Measurements from ENCODE around the gene CUL4A. TPM values are rescaled to one million over a fixed set of nuclear protein-coding genes. Genes with fewer than 3 reads are reported as not detected.

The CUL4A gene
- total and polyA plus RNA-seq, 2 donors (not counting 1 experiment from before 2014, with no cell fraction given): 37.5 to 80.4 TPM

- Histone ChIP-seq H3K9ac (ENCODE audit: low read length) (no peak overlapping the region), H3K9me3 (ENCODE audit: control extremely low read depth in 1 of 3, control insufficient read depth in 2 of 3, insufficient read depth in 1 of 3, low read length in 2 of 3) (peaks cover 0 to 8% (median 0%) of the 10 kb centered on the region in 3 donors), H3K4me2 (replicated peaks; ENCODE audit: low read depth, low read length, poor library complexity, severe bottlenecking) (no peak overlapping the region), H3K4me3 (ENCODE audit: control extremely low read depth in 1 of 5, extremely low read depth in 1 of 5, insufficient read depth in 1 of 5, low read depth in 2 of 5, low read length in 4 of 5) (no peak overlapping the region), H3K27me3 (replicated peaks in 1 of 4; ENCODE audit: control extremely low read depth in 1 of 4, control insufficient read depth in 3 of 4, insufficient read depth in 4 of 4, low read length in 3 of 4) (no peaks in the 10 kb centered on the region), H3K36me3 (replicated peaks in 1 of 2; ENCODE audit: control extremely low read depth in 1 of 2, control insufficient read depth in 1 of 2, extremely low read depth in 1 of 2, insufficient read depth in 2 of 2, low read length in 1 of 2) (peaks cover 0 to 62% of the 10 kb centered on the region in 2 experiments), H3K79me2 (ENCODE audit: control insufficient read depth, insufficient read depth, low read length) (no peaks in the 10 kb centered on the region), H3K27ac (ENCODE audit: low read length in 2 of 2) (no peak overlapping the region), H2AFZ (ENCODE audit: insufficient read depth, low read depth, low read length, poor library complexity, severe bottlenecking) (no peak overlapping the region), H3K4me1 (ENCODE audit: control insufficient read depth in 2 of 2, insufficient read depth in 2 of 2, low read length in 2 of 2) (no peaks in the 10 kb centered on the region), H4K20me1 (ENCODE audit: control insufficient read depth, insufficient read depth, low read length, poor library complexity, severe bottlenecking) (no peaks in the 10 kb centered on the region)
- intact Hi-C loops (cut with micrococcal nuclease): no loop called here
- H3K9me3 Mint-ChIP-seq (ENCODE audit: insufficient read depth): peaks cover 3% of the 10 kb centered on the region
- H3K27ac Mint-ChIP-seq: no peak overlapping the region
- POLR2A ChIA-PET: no interaction called here
- WGBS (ENCODE audit: insufficient coverage): 100% methylated on average over 7 of the region's 14 CpGs
- DNase-seq (no peak), ATAC-seq (ENCODE audit: low read depth) (no peak)
- H3K4me1 Mint-ChIP-seq: peaks cover 6% of the 10 kb centered on the region
- CTCF ChIA-PET: no interaction called here
- TF ChIP-seq EZH2 (IDR thresholded peaks at IDR 0.05; ENCODE audit: borderline replicate concordance, insufficient read depth, low read depth, low read length, poor library complexity, severe bottlenecking) (no peak), CTCF (IDR thresholded peaks at IDR 0.05) (no peak)
- no peaks in the 10 kb centered on the region for H3K27me3 Mint-ChIP-seq
- H3K4me3 Mint-ChIP-seq: no peak overlapping the region
Measured at GRCh38 chr13:113176822-113177221, 32.6 kb upstream of the CUL4A start.

GRCh38 chr13:113178070-113178895 is 31.1 kb upstream of the CUL4A start:
- Histone ChIP-seq H3K36me3 (replicated peaks in 1 of 2; ENCODE audit: control extremely low read depth in 1 of 2, control insufficient read depth in 1 of 2, extremely low read depth in 1 of 2, insufficient read depth in 2 of 2, low read length in 1 of 2) (peaks cover 0 to 68% of the 10 kb centered on the region in 2 experiments), H2AFZ (ENCODE audit: insufficient read depth, low read depth, low read length, poor library complexity, severe bottlenecking) (no peak overlapping the region), H3K4me1 (ENCODE audit: control insufficient read depth in 2 of 2, insufficient read depth in 2 of 2, low read length in 2 of 2) (no peaks in the 10 kb centered on the region), H3K27ac (ENCODE audit: low read length in 2 of 2) (no peak overlapping the region), H3K4me2 (replicated peaks; ENCODE audit: low read depth, low read length, poor library complexity, severe bottlenecking) (no peak overlapping the region), H3K27me3 (replicated peaks in 1 of 4; ENCODE audit: control extremely low read depth in 1 of 4, control insufficient read depth in 3 of 4, insufficient read depth in 4 of 4, low read length in 3 of 4) (no peaks in the 10 kb centered on the region), H3K9me3 (ENCODE audit: control extremely low read depth in 1 of 3, control insufficient read depth in 2 of 3, insufficient read depth in 1 of 3, low read length in 2 of 3) (peaks cover 0 to 8% (median 0%) of the 10 kb centered on the region in 3 donors), H4K20me1 (ENCODE audit: control insufficient read depth, insufficient read depth, low read length, poor library complexity, severe bottlenecking) (no peaks in the 10 kb centered on the region), H3K4me3 (ENCODE audit: control extremely low read depth in 1 of 5, extremely low read depth in 1 of 5, insufficient read depth in 1 of 5, low read depth in 2 of 5, low read length in 4 of 5) (no peak overlapping the region), H3K9ac (ENCODE audit: low read length) (no peak overlapping the region), H3K79me2 (ENCODE audit: control insufficient read depth, insufficient read depth, low read length) (no peaks in the 10 kb centered on the region)
- Mint-ChIP-seq H3K27ac (no peak overlapping the region), H3K9me3 (ENCODE audit: insufficient read depth) (peaks cover 3% of the 10 kb centered on the region), H3K4me1 (peaks cover 3% of the 10 kb centered on the region), H3K4me3 (no peak overlapping the region), H3K27me3 (no peaks in the 10 kb centered on the region)
- DNase-seq (no peak), ATAC-seq (ENCODE audit: low read depth) (no peak)
- ChIA-PET CTCF (interaction anchor here (0.6 to 0.7 kb wide), 2 partner anchors 10 to 12 kb away, joined by 4 read pairs; no protein-coding TSS in a partner anchor), POLR2A (no interaction called here)
- 96% methylated on average over 10 of the region's 25 CpGs for WGBS (ENCODE audit: insufficient coverage)
- no peak for TF ChIP-seq EZH2 (IDR thresholded peaks at IDR 0.05; ENCODE audit: borderline replicate concordance, insufficient read depth, low read depth, low read length, poor library complexity, severe bottlenecking)
- TF ChIP-seq CTCF (IDR thresholded peaks at IDR 0.05): no peak
- intact Hi-C loops (cut with micrococcal nuclease): no loop called here
